Measurements from ENCODE around the gene TMC3. TPM values are rescaled to one million over a fixed set of nuclear protein-coding genes. Genes with fewer than 3 reads are reported as not detected.

Gene TMC3
- total RNA-seq, 1 experiment from 2014 or later: not detected

- DNase-seq (ENCODE audit: low read depth, low spot score): no peak
- in situ Hi-C loops (cut with HindIII; ENCODE audit: low pct_unique_long_range_greater_than_20kb, low sequenced_read_pairs): no loop called here
Observed at GRCh38 chr15:81312790-81313543, 61.0 kb downstream of the TMC3 start.

GRCh38 chr15:81311752-81312464, 62.1 kb downstream of the TMC3 start:
- in situ Hi-C loops (cut with HindIII; ENCODE audit: low pct_unique_long_range_greater_than_20kb, low sequenced_read_pairs): no loop called here
- DNase-seq (ENCODE audit: low read depth, low spot score): no peak

DNA sequence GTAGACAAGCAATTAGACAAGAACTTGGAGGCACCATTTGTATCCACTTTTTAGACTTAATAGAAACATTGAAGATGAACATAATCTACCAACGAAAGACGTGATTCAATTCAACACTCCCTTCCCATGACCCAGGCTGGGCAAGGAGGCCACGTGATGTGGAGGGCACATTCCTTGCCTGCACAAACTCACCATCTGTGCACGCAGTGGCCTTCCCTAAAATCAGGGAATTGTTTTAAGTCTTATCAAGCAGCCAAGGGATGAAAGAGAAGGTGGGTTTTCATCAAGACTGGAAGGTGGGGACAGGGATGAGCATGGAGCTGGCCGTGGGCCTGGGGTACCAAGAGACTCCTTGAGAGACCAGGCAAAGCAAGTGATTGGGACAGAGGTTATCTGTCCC, 63.5 kb downstream of the TMC3 start:
- DNase-seq (ENCODE audit: low read depth, low spot score): no peak
- in situ Hi-C loops (cut with HindIII; ENCODE audit: low pct_unique_long_range_greater_than_20kb, low sequenced_read_pairs): no loop called here

DNA sequence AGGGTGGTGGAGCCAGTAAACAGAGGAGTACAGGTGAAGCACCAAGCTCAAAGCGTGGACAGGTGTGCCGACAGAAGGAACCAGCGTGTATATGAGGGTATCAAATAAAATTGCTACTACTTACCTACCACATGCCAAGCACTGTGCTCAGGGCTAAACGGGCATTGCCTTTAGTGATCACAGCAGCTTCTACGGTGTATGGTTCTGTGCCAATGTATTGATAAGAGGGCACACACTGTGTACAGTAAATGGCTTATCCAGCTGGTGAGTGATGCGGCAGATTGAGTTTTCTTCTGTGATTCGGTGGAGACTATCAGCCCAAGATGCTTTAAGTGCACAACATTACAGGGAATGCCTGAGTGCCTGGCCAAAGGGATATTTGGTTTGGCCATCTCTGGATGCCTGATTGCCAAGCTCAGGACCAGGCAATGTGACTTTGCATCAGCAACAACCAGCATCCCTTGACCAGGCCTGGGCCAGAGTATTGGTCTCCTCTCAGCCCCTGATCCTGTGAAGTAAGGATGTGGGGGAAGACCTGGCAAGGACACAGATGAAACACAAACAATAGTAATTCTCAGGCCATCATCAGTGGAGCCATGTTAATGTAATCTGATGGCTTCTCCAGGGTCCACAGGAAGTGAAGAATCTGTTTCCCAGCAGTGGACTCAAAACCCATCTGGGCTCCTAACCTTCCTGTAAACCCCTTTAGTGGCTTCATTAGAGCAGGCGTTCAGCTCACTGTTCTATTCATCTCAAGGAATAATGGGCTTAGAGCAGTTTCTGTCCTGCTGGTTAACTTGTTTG, 64.2 kb downstream of the TMC3 start:
- DNase-seq (ENCODE audit: low read depth, low spot score): no peak
- in situ Hi-C loops (cut with HindIII; ENCODE audit: low pct_unique_long_range_greater_than_20kb, low sequenced_read_pairs): no loop called here

- in situ Hi-C loops (cut with HindIII; ENCODE audit: low pct_unique_long_range_greater_than_20kb, low sequenced_read_pairs): no loop called here
- DNase-seq (ENCODE audit: low read depth, low spot score): no peak
Observed at GRCh38 chr15:81308260-81308659, 65.8 kb downstream of the TMC3 start.

DNA sequence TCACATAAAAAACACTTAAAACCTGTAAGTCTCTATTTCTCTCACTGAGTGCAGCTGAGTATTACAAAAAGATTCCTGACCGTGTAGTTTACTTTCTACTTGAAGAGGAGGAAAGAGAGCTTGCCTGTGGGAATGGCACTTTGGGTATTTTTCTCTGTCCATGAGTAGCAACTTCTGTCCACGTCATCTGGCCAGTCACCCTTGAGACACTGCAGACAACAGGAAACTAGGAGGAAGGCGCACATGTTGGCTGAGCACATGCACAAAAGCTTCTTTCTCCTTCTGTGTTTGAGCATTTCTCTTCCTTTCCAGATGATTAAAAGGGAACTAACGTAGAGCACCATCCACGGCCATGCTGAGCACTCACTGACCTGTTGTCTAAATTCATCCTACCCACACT, 69.8 kb downstream of the TMC3 start:
- in situ Hi-C loops (cut with HindIII; ENCODE audit: low pct_unique_long_range_greater_than_20kb, low sequenced_read_pairs): no loop called here
- no peak for DNase-seq (ENCODE audit: low read depth, low spot score)

GRCh38 chr15:81303244-81304225, 70.5 kb downstream of the TMC3 start:
- in situ Hi-C loops (cut with HindIII; ENCODE audit: low pct_unique_long_range_greater_than_20kb, low sequenced_read_pairs): no loop called here
- DNase-seq (ENCODE audit: low read depth, low spot score): no peak

- DNase-seq (ENCODE audit: low read depth, low spot score): no peak
- in situ Hi-C loops (cut with HindIII; ENCODE audit: low pct_unique_long_range_greater_than_20kb, low sequenced_read_pairs): no loop called here
Observed at GRCh38 chr15:81302701-81303109, 71.3 kb downstream of the TMC3 start.

- in situ Hi-C loops (cut with HindIII; ENCODE audit: low pct_unique_long_range_greater_than_20kb, low sequenced_read_pairs): no loop called here
- no peak for DNase-seq (ENCODE audit: low read depth, low spot score)
Observed at GRCh38 chr15:81301815-81302399, 72.1 kb downstream of the TMC3 start.

DNA sequence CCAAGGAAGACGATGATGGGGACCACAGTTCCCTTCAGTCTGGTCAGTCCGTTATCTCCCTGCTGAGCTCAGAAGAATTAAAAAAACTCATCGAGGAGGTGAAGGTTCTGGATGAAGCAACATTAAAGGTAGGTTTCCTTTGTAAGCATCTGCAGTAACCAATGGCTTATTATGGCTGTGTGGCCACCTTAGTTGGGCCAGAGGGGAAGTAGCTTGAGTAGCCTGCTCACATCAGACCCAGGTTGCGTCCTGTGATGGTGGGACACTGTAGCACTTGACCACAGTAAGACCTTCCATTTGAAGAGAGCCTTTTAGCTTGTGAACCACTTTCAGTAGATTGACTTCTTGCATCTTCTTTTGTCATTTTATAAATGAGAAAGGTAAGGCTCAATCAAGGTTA, 72.6 kb downstream of the TMC3 start:
- DNase-seq (ENCODE audit: low read depth, low spot score): no peak
- in situ Hi-C loops (cut with HindIII; ENCODE audit: low pct_unique_long_range_greater_than_20kb, low sequenced_read_pairs): no loop called here

DNA sequence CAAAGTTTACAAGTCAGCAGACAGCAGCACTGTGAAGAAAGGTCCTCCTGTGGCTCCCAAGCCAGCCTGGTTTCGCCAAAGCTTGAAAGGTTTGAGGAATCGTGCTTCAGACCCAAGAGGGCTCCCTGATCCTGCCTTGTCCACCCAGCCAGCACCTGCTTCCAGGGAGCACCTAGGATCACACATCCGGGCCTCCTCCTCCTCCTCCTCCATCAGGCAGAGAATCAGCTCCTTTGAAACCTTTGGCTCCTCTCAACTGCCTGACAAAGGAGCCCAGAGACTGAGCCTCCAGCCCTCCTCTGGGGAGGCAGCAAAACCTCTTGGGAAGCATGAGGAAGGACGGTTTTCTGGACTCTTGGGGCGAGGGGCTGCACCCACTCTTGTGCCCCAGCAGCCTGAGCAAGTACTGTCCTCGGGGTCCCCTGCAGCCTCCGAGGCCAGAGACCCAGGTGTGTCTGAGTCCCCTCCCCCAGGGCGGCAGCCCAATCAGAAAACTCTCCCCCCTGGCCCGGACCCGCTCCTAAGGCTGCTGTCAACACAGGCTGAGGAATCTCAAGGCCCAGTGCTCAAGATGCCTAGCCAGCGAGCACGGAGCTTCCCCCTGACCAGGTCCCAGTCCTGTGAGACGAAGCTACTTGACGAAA, 74.3 kb downstream of the TMC3 start:
- in situ Hi-C loops (cut with HindIII; ENCODE audit: low pct_unique_long_range_greater_than_20kb, low sequenced_read_pairs): no loop called here
- no peak for DNase-seq (ENCODE audit: low read depth, low spot score)

GRCh38 chr15:81299156-81299555, 74.9 kb downstream of the TMC3 start:
- no peak for DNase-seq (ENCODE audit: low read depth, low spot score)
- in situ Hi-C loops (cut with HindIII; ENCODE audit: low pct_unique_long_range_greater_than_20kb, low sequenced_read_pairs): no loop called here

- in situ Hi-C loops (cut with HindIII; ENCODE audit: low pct_unique_long_range_greater_than_20kb, low sequenced_read_pairs): no loop called here
- no peak for DNase-seq (ENCODE audit: low read depth, low spot score)
Observed at GRCh38 chr15:81298611-81299010, 75.4 kb downstream of the TMC3 start.

- in situ Hi-C loops (cut with HindIII; ENCODE audit: low pct_unique_long_range_greater_than_20kb, low sequenced_read_pairs): no loop called here
- no peak for DNase-seq (ENCODE audit: low read depth, low spot score)
Observed at GRCh38 chr15:81297603-81298575, 76.1 kb downstream of the TMC3 start.

DNA sequence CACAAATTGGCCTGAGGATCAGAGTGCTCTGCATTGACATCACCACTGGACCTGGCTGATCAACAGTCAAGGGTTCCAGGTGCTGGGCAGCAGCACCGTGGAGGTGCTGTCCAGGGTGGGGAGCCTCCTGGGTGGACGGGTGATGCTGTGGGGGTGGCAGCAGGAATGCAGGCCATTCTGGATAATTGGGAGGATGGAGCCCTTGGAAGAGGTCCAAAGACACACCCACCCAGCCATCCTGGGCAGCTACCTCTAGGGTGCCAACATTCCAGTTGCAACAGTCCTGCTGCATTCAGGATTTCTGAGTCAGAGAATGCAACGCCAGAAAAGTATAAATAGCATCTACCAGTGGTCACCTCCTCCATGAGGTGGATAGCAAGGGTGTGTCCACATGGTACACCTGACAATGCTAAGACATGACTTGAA, 76.9 kb downstream of the TMC3 start:
- in situ Hi-C loops (cut with HindIII; ENCODE audit: low pct_unique_long_range_greater_than_20kb, low sequenced_read_pairs): no loop called here
- no peak for DNase-seq (ENCODE audit: low read depth, low spot score)

GRCh38 chr15:81296673-81297072, 77.3 kb downstream of the TMC3 start:
- in situ Hi-C loops (cut with HindIII; ENCODE audit: low pct_unique_long_range_greater_than_20kb, low sequenced_read_pairs): no loop called here
- no peak for DNase-seq (ENCODE audit: low read depth, low spot score)
